Activated B cell treated with CpG ODN at 0.5 μM for 24 hours (primary cell): Measurements from ENCODE around the gene IRF2. TPM values are rescaled to one million over a fixed set of nuclear protein-coding genes. Genes with fewer than 3 reads are reported as not detected.

Experiments
- ATAC-seq: fragments of 200-7000 bp; cut with Tn5 transposase; one replicate; pipeline ENCODE4 v1.10.0; 2021; ENCODE audit warnings: low read depth, mild to moderate bottlenecking, moderate library complexity
- CTCF ChIA-PET: fragments of 350-600 bp; sonication (Branson Sonifier 250); formaldehyde crosslinking; loops from one replicate; lab custom pipeline; 2021; ENCODE audit warnings: antibody characterized with exemption; lab: Charles Lee
- POLR2A ChIA-PET: fragments of 350-600 bp; sonication (Branson Sonifier 250); formaldehyde crosslinking; loops from one replicate; lab custom pipeline; 2021; ENCODE audit warnings: antibody characterized with exemption; lab: Charles Lee
- DNase-seq: peaks from one replicate; pipeline ENCODE4 v3.0.0; 2022
- H3K27ac Mint-ChIP-seq: one replicate; pipeline ENCODE4 v1.8.0; 2020; ENCODE audit warnings: mixed read lengths
- H3K27me3 Mint-ChIP-seq: one replicate; pipeline ENCODE4 v1.8.0; 2021; ENCODE audit warnings: mixed read lengths
- H3K36me3 Mint-ChIP-seq: one replicate; pipeline ENCODE4 v1.8.0; 2021; ENCODE audit warnings: low read depth, mixed read lengths
- H3K4me1 Mint-ChIP-seq: one replicate; pipeline ENCODE4 v1.8.0; 2021; ENCODE audit warnings: mixed read lengths
- H3K4me3 Mint-ChIP-seq: one replicate; pipeline ENCODE4 v1.8.0; 2020; ENCODE audit warnings: mild to moderate bottlenecking, mixed read lengths
- H3K9me3 Mint-ChIP-seq: one replicate; pipeline ENCODE4 v1.8.0; 2020; ENCODE audit warnings: mixed read lengths
- intact Hi-C: fragments of 100-400 bp; cut with micrococcal nuclease; formaldehyde crosslinking; loops from one replicate; pipeline ENCODE4 v1.15.1; 2024
- total RNA-seq: library from RNA; stranded (reverse); gene quantifications from 2 replicates; pipeline ENCODE4 v1.2.3, GENCODE V29; 2022
- TF ChIP-seq, protein P1 (sequence below): fragments of 200-600 bp; IDR thresholded peaks from one replicate; pipeline ENCODE4 v1.8.0; 2022; ENCODE audit warnings: antibody characterized with exemption, mild to moderate bottlenecking

Gene IRF2
- total RNA-seq, 1 donor from 2014 or later: 66.2 TPM

DNA sequence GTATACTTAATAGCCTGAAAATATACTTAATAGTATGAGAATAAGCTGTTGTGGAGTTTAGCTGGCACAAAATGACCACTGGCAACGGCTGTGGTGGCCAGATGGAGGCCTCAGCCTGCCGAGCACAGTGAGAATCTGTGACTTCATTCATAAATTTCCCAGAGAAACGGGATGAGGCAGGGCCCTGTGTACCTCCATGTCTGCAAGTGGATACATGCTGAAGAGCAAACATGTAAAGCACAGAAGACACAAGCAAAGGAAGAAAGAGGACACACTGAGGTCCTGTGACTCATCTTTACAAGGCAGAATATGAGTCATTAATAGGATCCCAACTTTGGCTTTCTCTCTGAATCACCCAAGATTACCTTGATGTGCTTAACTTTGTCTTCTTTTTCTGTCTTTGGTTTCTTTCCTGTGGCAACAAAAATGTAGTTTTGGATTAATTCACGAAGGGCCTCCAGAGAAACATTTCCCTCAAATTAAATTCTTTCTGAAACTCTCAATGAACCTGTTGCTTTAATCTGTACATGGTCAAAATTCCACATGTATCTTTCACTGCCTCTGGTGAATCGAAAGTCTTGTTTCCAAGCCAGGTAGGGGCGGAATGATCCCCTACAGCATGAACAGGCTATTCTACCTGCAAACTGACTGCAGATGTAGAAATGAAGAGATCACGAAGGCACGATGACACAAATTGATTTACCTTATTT, 56.4 kb downstream of the IRF2 start:
- Mint-ChIP-seq H3K9me3 (no peaks in the 10 kb centered on the region), H3K4me3 (peak overlapping the region; percentile 55), H3K27ac (peak overlapping the region; percentile 89), H3K4me1 (peaks cover 81% of the 10 kb centered on the region), H3K36me3 (peaks cover 75% of the 10 kb centered on the region), H3K27me3 (no peaks in the 10 kb centered on the region)
- DNase-seq (no peak), ATAC-seq (peak; percentile 65)
- TF ChIP-seq, protein P1, sequence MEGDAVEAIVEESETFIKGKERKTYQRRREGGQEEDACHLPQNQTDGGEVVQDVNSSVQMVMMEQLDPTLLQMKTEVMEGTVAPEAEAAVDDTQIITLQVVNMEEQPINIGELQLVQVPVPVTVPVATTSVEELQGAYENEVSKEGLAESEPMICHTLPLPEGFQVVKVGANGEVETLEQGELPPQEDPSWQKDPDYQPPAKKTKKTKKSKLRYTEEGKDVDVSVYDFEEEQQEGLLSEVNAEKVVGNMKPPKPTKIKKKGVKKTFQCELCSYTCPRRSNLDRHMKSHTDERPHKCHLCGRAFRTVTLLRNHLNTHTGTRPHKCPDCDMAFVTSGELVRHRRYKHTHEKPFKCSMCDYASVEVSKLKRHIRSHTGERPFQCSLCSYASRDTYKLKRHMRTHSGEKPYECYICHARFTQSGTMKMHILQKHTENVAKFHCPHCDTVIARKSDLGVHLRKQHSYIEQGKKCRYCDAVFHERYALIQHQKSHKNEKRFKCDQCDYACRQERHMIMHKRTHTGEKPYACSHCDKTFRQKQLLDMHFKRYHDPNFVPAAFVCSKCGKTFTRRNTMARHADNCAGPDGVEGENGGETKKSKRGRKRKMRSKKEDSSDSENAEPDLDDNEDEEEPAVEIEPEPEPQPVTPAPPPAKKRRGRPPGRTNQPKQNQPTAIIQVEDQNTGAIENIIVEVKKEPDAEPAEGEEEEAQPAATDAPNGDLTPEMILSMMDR: no peak
- POLR2A ChIA-PET: interaction anchor here (0.6 to 1.7 kb wide), 24 partner anchors 9 to 689 kb away, joined by 3 to 24 read pairs (median 4); partner anchors contain the start of genes CASP3, CENPU, IRF2 and PRIMPOL
- CTCF ChIA-PET: interaction anchor here (1.1 to 1.7 kb wide), 3 partner anchors 22 to 153 kb away, joined by 3 to 11 read pairs (median 3); no protein-coding TSS in a partner anchor
- intact Hi-C loops: loop anchor here (1.0 to 10.0 kb wide), 7 partner anchors 9 to 913 kb away; partner anchors contain the start of genes ING2 and IRF2

DNA sequence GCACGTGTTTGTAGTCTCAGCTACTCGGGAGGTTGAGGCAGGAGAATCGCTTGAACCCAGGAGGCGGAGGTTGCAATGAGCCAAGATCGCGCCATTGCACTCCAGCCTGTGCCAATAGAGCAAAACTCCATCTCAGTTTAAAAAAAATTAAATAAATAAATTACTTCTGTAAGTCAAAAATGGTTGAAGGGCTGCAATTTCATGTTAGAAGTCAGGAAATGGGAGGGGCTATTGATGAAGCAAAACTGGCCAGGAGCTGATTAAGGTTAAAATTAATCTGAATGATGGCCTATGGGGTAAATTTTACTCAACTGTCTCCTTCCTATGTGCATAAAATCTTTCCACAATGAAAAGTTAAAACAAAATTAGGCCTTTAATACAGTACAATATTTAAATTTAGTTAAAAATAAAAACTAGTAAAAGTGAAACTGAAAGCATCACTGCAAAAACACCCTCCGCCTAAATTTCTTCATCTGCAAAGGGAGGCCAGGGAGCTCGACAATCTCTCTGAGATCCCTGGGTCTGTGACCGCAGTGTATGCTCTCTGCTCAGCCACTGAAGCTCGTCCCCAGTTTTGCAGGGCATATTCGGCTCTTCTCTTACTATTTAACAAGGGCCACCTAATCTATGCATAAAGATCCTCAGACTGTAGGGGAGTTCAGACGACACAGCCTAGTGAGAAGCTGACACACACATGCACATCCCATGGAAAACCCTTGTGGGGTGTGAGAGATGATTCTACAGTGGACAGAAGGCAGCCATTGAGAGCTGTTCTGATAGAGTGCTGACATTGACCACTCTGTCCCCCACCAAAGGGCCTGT, 57.2 kb downstream of the IRF2 start:
- Mint-ChIP-seq H3K36me3 (peaks cover 75% of the 10 kb centered on the region), H3K27me3 (no peaks in the 10 kb centered on the region), H3K9me3 (no peaks in the 10 kb centered on the region), H3K27ac (peak overlapping the region; percentile 89), H3K4me3 (peak overlapping the region; percentile 69), H3K4me1 (peaks cover 80% of the 10 kb centered on the region)
- CTCF ChIA-PET: interaction anchor here (1.1 to 1.7 kb wide), 3 partner anchors 21 to 152 kb away, joined by 3 to 11 read pairs (median 3); no protein-coding TSS in a partner anchor
- DNase-seq: no peak
- peak; percentile 48 for ATAC-seq
- TF ChIP-seq, protein P1: no peak
- POLR2A ChIA-PET: interaction anchor here (0.6 to 1.7 kb wide), 28 partner anchors 8 to 690 kb away, joined by 3 to 24 read pairs (median 4); partner anchors contain the start of genes CASP3, CENPU, IRF2 and PRIMPOL
- intact Hi-C loops: loop anchor here (1.0 to 10.0 kb wide), 6 partner anchors 8 to 912 kb away; partner anchors contain the start of genes ING2 and IRF2

DNA sequence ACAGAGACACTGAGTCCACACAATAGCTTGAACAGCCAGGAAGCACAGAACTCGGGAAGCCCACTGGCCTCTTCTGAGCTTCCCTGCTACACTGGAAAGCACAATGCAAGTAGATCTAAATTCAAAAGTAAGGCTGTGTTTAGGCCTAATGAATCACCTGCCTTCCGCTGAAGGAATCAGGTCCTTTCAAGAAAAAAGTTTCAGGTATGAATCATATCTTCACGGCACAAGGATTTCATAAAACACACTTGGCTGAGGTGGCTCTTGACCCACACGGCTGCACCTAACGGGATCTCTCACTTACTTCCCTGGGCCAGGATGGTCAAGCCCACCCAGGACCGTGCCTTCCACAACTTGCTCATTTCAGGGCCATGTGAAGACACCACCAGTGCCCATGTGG, 59.3 kb downstream of the IRF2 start:
- Mint-ChIP-seq H3K27me3 (no peaks in the 10 kb centered on the region), H3K27ac (peak overlapping the region; percentile 35), H3K4me1 (peaks cover 67% of the 10 kb centered on the region), H3K36me3 (peaks cover 75% of the 10 kb centered on the region), H3K9me3 (no peaks in the 10 kb centered on the region), H3K4me3 (no peak overlapping the region)
- TF ChIP-seq, protein P1: no peak
- intact Hi-C loops: loop anchor here (10.0 kb wide), 1 partner anchor 910 kb away; the partner anchor contains the start of gene ING2
- ChIA-PET POLR2A (interaction anchor here (1.5 kb wide), 1 partner anchor 60 kb away, joined by 4 read pairs; the partner anchor contains the start of gene IRF2), CTCF (no interaction called here)
- ATAC-seq (no peak), DNase-seq (no peak)

DNA sequence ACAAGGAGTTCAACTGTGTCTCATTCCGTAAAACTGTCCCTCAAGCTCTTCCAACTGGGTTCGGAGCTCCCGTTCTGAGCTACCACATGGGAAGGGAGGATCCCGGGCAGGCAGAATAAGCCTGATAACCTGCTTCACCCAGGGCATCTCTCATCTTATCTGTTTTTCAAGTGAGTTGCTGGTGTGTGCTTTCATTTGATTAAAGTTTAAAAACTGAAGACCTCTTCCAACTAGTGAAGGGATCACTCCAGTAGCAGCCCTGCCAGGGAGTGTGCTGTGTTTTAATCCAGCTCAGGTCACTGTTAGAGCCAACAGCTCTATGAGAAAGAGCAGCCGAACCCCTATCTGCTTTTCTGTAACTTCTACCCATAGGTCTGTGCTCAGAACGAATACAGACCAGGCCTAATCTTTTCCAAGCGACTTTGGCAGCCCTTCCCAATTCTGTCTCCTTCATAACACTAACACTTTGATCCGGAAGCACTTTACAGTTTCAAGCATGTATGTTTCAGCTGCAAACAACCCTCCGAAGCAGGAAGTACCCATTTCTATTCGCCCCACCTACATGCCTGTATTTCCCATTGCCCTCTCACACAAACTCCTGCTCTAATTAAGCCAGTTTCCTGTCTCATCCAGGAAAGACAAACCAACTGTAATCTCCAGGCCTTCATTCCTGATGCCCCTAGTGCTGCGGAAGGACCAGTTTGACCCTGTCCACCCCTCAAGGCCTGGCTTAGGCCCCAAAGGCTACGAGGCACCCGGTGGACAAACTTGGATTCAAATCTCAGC, 60.9 kb downstream of the IRF2 start:
- Mint-ChIP-seq H3K4me3 (no peak overlapping the region), H3K9me3 (no peaks in the 10 kb centered on the region), H3K36me3 (peaks cover 74% of the 10 kb centered on the region), H3K27me3 (no peaks in the 10 kb centered on the region), H3K4me1 (peaks cover 68% of the 10 kb centered on the region), H3K27ac (peak overlapping the region; percentile 54)
- intact Hi-C loops: loop anchor here (10.0 kb wide), 1 partner anchor 909 kb away; the partner anchor contains the start of gene ING2
- POLR2A ChIA-PET: interaction anchor here (1.2 to 1.5 kb wide), 2 partner anchors 17 to 61 kb away, joined by 4 to 6 read pairs; partner anchors contain the start of gene IRF2
- TF ChIP-seq, protein P1: no peak
- ATAC-seq (no peak), DNase-seq (no peak)
- CTCF ChIA-PET: interaction anchor here (1.0 kb wide), 1 partner anchor 150 kb away, joined by 5 read pairs; no protein-coding TSS in a partner anchor
